HCT116 (cell line): ENCODE measurements around the gene PTCH2. TPM values are rescaled to one million over a fixed set of nuclear protein-coding genes. Genes with fewer than 3 reads are reported as not detected.

Source experiments
- ATAC-seq: fragments of 200-7000 bp; cut with Tn5 transposase; 2 replicates; pipeline ENCODE4 v1.9.1; 2020; ENCODE audit warnings: mild to moderate bottlenecking, moderate library complexity
- Bru-seq: library from RNA; stranded (reverse); fragments of 400-500 nt; gene quantifications from one replicate; lab custom pipeline; 2021; lab: Mats Ljungman, UMichigan
- BruChase-seq, 2 experiments: library from RNA; stranded (reverse); fragments of 400-500 nt; gene quantifications; one replicate each; lab custom pipeline; 2021; lab: Mats Ljungman, UMichigan
- BruUV-seq: library from RNA; stranded (reverse); fragments of 400-500 nt; replicated peaks from 2 replicates; lab custom pipeline; 2021; lab: Mats Ljungman, UMichigan
- CTCF ChIA-PET: fragments of 300-600 bp; sonication (Branson Sonifier 250); formaldehyde crosslinking; loops from one replicate; lab custom pipeline; 2021; ENCODE audit warnings: antibody characterized with exemption; lab: Charles Lee
- POLR2A ChIA-PET: fragments of 300-600, 350-600 bp; sonication (Branson Sonifier 250); formaldehyde crosslinking; loops from one replicate; lab custom pipeline; 2021; ENCODE audit warnings: antibody characterized with exemption; lab: Charles Lee
- RAD21 ChIA-PET, 2 experiments: fragments of 300-600 bp; sonication (Branson Sonifier 250); formaldehyde crosslinking; loops; one replicate each; lab custom pipeline; 2023; ENCODE audit warnings: low total read pairs in 2 of 2; ENCODE audit not compliant: uncharacterized antibody in 2 of 2, unreplicated experiment in 2 of 2, low non-redundant PET in 1 of 2; lab: Charles Lee
- DNase-seq: peaks from one replicate; pipeline ENCODE4 v3.0.0-alpha.2; 2010; ENCODE audit warnings: low read depth, low spot score
- H2AFZ ChIP-seq: fragments of 200-600 bp; shearing (Covaris generic), sonication (generic); 2 replicates; pipeline ENCODE4 v1.6.1; 2017; ENCODE audit warnings: low read depth, mixed run types, mixed read lengths, antibody characterized with exemption, low read length; ENCODE audit not compliant: poor library complexity, severe bottlenecking
- H3K27ac ChIP-seq: 2 replicates; pipeline ENCODE4 v1.5.1; 2012; ENCODE audit warnings: low read depth, low read length
- H3K27me3 ChIP-seq: fragments of 200-600 bp; sonication (generic); 2 replicates; pipeline ENCODE4 v1.6.1; 2016; ENCODE audit warnings: mixed run types, low read length, mixed read lengths; ENCODE audit not compliant: insufficient read depth
- H3K36me3 ChIP-seq, 2 experiments: fragments of 200-500 bp in 1 of 2; fragments of 200-600 bp in 1 of 2; sonication (Bioruptor generic) in 1 of 2; sonication (generic) in 1 of 2; 2 replicates each; pipeline versions ENCODE4 v1.5.1 to v1.6.1; 2014 to 2016; ENCODE audit warnings: low read length in 2 of 2, inconsistent platforms in 1 of 2, mixed read lengths in 1 of 2, mixed run types in 1 of 2; ENCODE audit not compliant: insufficient read depth in 2 of 2, control insufficient read depth in 1 of 2
- H3K4me1 ChIP-seq, 2 experiments: fragments of 200-600 bp in 1 of 2; sonication (generic) in 1 of 2; 2 replicates each; pipeline versions ENCODE4 v1.5.1 to v1.6.1; 2012 to 2017; ENCODE audit warnings: low read length in 2 of 2, inconsistent platforms in 1 of 2, mild to moderate bottlenecking in 1 of 2, mixed read lengths in 1 of 2, mixed run types in 1 of 2, moderate library complexity in 1 of 2; ENCODE audit not compliant: insufficient read depth in 2 of 2, control insufficient read depth in 1 of 2
- H3K4me2 ChIP-seq: fragments of 200-600 bp; sonication (generic); 2 replicates; pipeline ENCODE4 v1.6.1; 2017; ENCODE audit warnings: mixed run types, low read length, mixed read lengths
- H3K4me3 ChIP-seq, 2 experiments: fragments of 200-600 bp in 1 of 2; sonication (generic) in 1 of 2; replicated peaks in 1 of 2; 2 replicates each; pipeline ENCODE4 v1.5.1; 2011 to 2016; ENCODE audit warnings: low read length in 2 of 2, control low read depth in 1 of 2, low read depth in 1 of 2, mild to moderate bottlenecking in 1 of 2, mixed read lengths in 1 of 2, mixed run types in 1 of 2
- H3K79me2 ChIP-seq: fragments of 200-600 bp; sonication (generic); 2 replicates; pipeline ENCODE4 v1.6.1; 2017; ENCODE audit warnings: mild to moderate bottlenecking, mixed run types, low read length, moderate library complexity, mixed read lengths; ENCODE audit not compliant: insufficient read depth
- H3K9ac ChIP-seq: fragments of 200-600 bp; sonication (generic); 2 replicates; pipeline ENCODE4 v1.6.1; 2016; ENCODE audit warnings: low read length, mixed read lengths
- H3K9me2 ChIP-seq: fragments of 200-600 bp; sonication (generic), shearing (Covaris generic); 2 replicates; pipeline ENCODE4 v1.6.1; 2017; ENCODE audit warnings: mixed run types, mild to moderate bottlenecking, moderate library complexity; ENCODE audit not compliant: insufficient read depth
- H3K9me3 ChIP-seq, 2 experiments: fragments of 200-500 bp in 1 of 2; fragments of 200-600 bp in 1 of 2; sonication (Bioruptor generic) in 1 of 2; sonication (generic) in 1 of 2; 2 replicates each; pipeline ENCODE4 v1.6.1; 2014 to 2017; ENCODE audit warnings: low read length in 2 of 2, mixed read lengths in 2 of 2, inconsistent platforms in 1 of 2, low read depth in 1 of 2, mild to moderate bottlenecking in 1 of 2, mixed run types in 1 of 2, moderate library complexity in 1 of 2; ENCODE audit not compliant: control insufficient read depth in 1 of 2, insufficient read depth in 1 of 2
- H4K20me1 ChIP-seq: fragments of 200-600 bp; sonication (generic), shearing (Covaris generic); 2 replicates; pipeline ENCODE4 v1.6.1; 2017; ENCODE audit warnings: mixed run types, mild to moderate bottlenecking, moderate library complexity; ENCODE audit not compliant: insufficient read depth
- ATF3 ChIP-seq: IDR thresholded peaks from 2 replicates; pipeline ENCODE4 v1.6.1; 2012
- CBX3 ChIP-seq: IDR thresholded peaks from 2 replicates; pipeline ENCODE4 v1.6.1; 2012; ENCODE audit warnings: low read depth
- CTCF ChIP-seq, 3 experiments: fragments of 200-600 bp in 1 of 3; sonication (generic) in 1 of 3; IDR thresholded peaks in 2 of 3; conservative IDR thresholded peaks in 1 of 3; 2 replicates each; pipeline ENCODE4 v1.5.1; 2012 to 2017; ENCODE audit warnings: low read depth in 2 of 3, low read length in 2 of 3, antibody characterized with exemption in 1 of 3, borderline replicate concordance in 1 of 3, control low read depth in 1 of 3, mild to moderate bottlenecking in 1 of 3, mixed read lengths in 1 of 3, mixed run types in 1 of 3, moderate library complexity in 1 of 3; ENCODE audit not compliant: insufficient read depth in 1 of 3
- ELF1 ChIP-seq: IDR thresholded peaks from 2 replicates; pipeline ENCODE4 v1.6.1; 2012; ENCODE audit warnings: low read depth, borderline replicate concordance
- EZH2 ChIP-seq: fragments of 200-600 bp; sonication (generic); IDR thresholded peaks from 2 replicates; pipeline ENCODE4 v1.6.1; 2017; ENCODE audit warnings: antibody characterized with exemption, mixed run types
- EZH2phosphoT487 ChIP-seq: fragments of 200-600 bp; IDR thresholded peaks from 2 replicates; pipeline ENCODE4 v1.6.1; 2018; ENCODE audit warnings: antibody characterized with exemption, borderline replicate concordance
- FOSL1 ChIP-seq: IDR thresholded peaks from 2 replicates; pipeline ENCODE4 v1.6.1; 2012; ENCODE audit warnings: low read depth
- JUND ChIP-seq: IDR thresholded peaks from 2 replicates; pipeline ENCODE4 v1.6.1; 2012
- POLR2A ChIP-seq: IDR thresholded peaks from 2 replicates; pipeline ENCODE4 v1.7.0; 2011; ENCODE audit warnings: borderline replicate concordance; ENCODE audit not compliant: insufficient read depth, insufficient read length; ENCODE audit errors: extremely low read depth
- POLR2AphosphoS5 ChIP-seq: IDR thresholded peaks from 2 replicates; pipeline ENCODE4 v1.6.1; 2011; ENCODE audit warnings: mild to moderate bottlenecking, low read depth, low read length, moderate library complexity
- RAD21 ChIP-seq: IDR thresholded peaks from 2 replicates; pipeline ENCODE4 v1.6.1; 2012; ENCODE audit warnings: low read depth, mild to moderate bottlenecking
- REST ChIP-seq: IDR thresholded peaks from 2 replicates; pipeline ENCODE4 v1.6.1; 2012; ENCODE audit warnings: low read depth
- SRF ChIP-seq: IDR thresholded peaks from 2 replicates; pipeline ENCODE4 v1.6.1; 2012; ENCODE audit warnings: low read depth
- TCF7L2 ChIP-seq: IDR thresholded peaks from 2 replicates; pipeline ENCODE4 v1.7.0; 2011; ENCODE audit warnings: borderline replicate concordance, inconsistent platforms; ENCODE audit not compliant: insufficient read depth, insufficient read length; ENCODE audit errors: extremely low read depth
- YY1 ChIP-seq: IDR thresholded peaks from 2 replicates; pipeline ENCODE4 v1.6.1; 2011; ENCODE audit warnings: low read length, low read depth, moderate library complexity, mild to moderate bottlenecking; ENCODE audit not compliant: insufficient replicate concordance; ENCODE audit errors: extremely low read depth
- ZFX ChIP-seq: fragments of 450-650 bp; IDR thresholded peaks from 2 replicates; pipeline ENCODE4 v1.6.1; 2017
- ZNF274 ChIP-seq: fragments of 200-500 bp; sonication (Bioruptor generic); IDR thresholded peaks from 2 replicates; pipeline ENCODE4 v1.6.1; 2014; ENCODE audit warnings: mild to moderate bottlenecking, low read depth, low read length, inconsistent platforms
- intact Hi-C: fragments of 100-400 bp; cut with micrococcal nuclease; formaldehyde crosslinking; loops from 2 replicates; pipeline ENCODE4 v1.10.0; 2022
- long read RNA-seq: library from polyadenylated mRNA; unstranded; transcript quantifications from one replicate; pipeline ENCODE4 v2.0.0, GENCODE V29; 2021; ENCODE audit not compliant: unreplicated experiment
- polyA plus RNA-seq: library from polyadenylated mRNA; unstranded; fragments of >200 nt; gene quantifications from 2 replicates; pipeline ENCODE4 v1.2.1, GENCODE V29; 2012; ENCODE audit warnings: missing spikeins
- total RNA-seq: library from RNA; stranded (reverse); gene quantifications from one replicate; pipeline ENCODE4 v1.2.1, GENCODE V29; 2021; ENCODE audit not compliant: unreplicated experiment

PTCH2 gene
- 1.3 TPM for total RNA-seq
- 0.69 and 0.80 TPM in 2 replicates for polyA plus RNA-seq
- percentile 42 among the genes with signal in this experiment for Bru-seq, nascent RNA
- BruChase-seq, experiment 1, labeled RNA remaining after a 6-hour chase = percentile 62 among the genes with signal in this experiment
- percentile 56 among the genes with signal in this experiment for BruChase-seq, experiment 2, labeled RNA remaining after a 2-hour chase
- long read RNA-seq, partial matches to known transcripts = 0 of 1 reads
- long read RNA-seq, other reads (novel, unspliced or antisense) = 1 of 1 reads

- POLR2A ChIA-PET = interaction anchor here (1.1 kb wide), 1 partner anchor 155 kb away, joined by 3 read pairs; no protein-coding TSS in a partner anchor
- no TSS peak for BruUV-seq
- H3K27ac ChIP-seq = no peak within 1 kb of the TSS
- TF ChIP-seq ELF1 (no peak), TCF7L2 (no peak), CBX3 (no peak), REST (no peak), SRF (no peak), POLR2AphosphoS5 (no peak), RAD21 (no peak), ATF3 (no peak), EZH2 (no peak), FOSL1 (no peak), YY1 (no peak), EZH2phosphoT487 (no peak), ZNF274 (no peak), POLR2A (no peak), ZFX (no peak), JUND (no peak), CTCF (IDR thresholded peaks at IDR 0.05 in 2 of 3, conservative IDR thresholded peaks at IDR 0.05 in 1 of 3; ENCODE audit: borderline replicate concordance in 1 of 3, insufficient read depth in 1 of 3, low read depth in 2 of 3, low read length in 2 of 3) (no peak)
Observed at GRCh38 chr1:44842862-44843655, at the start of gene PTCH2. Gene PTCH2, minus strand, starts transcription at chr1:44843253. Its CDS starts 321 bp downstream, at chr1:44842932.

More at GRCh38 chr1:44842862-44843655, at the start of gene PTCH2:
- Histone ChIP-seq H3K9me2 (no peaks in the 10 kb centered on the region), H3K36me3 (no peaks in the 10 kb centered on the region), H3K9me3 (no peaks in the 10 kb centered on the region), H3K27me3 (no peaks in the 10 kb centered on the region), H3K4me1 (no peaks in the 10 kb centered on the region), H3K4me3 (no peak within 1 kb of the TSS), H3K79me2 (no peaks in the 10 kb centered on the region), H3K9ac (no peak within 1 kb of the TSS), H4K20me1 (no peaks in the 10 kb centered on the region), H2AFZ (no peak within 1 kb of the TSS), H3K4me2 (no peak within 1 kb of the TSS)
- RAD21 ChIA-PET = interaction anchor here (0.6 to 0.7 kb wide), 2 partner anchors 25 to 184 kb away, joined by 3 read pairs; no protein-coding TSS in a partner anchor
- intact Hi-C loops = no loop called here
- no peak for ATAC-seq
- no peak for DNase-seq
- CTCF ChIA-PET = no interaction called here
